Subcutaneous adipose tissue (tissue), 4 donors: ENCODE data around the gene LATS2. TPM values are rescaled to one million over a fixed set of nuclear protein-coding genes. Genes with fewer than 3 reads are reported as not detected.

Source experiments
- total RNA-seq, 4 donors: library from RNA; depleted of rRNA; stranded (reverse); fragments of >200 nt; gene quantifications; one replicate each; pipeline ENCODE4 v1.1.0, GENCODE V29; 2016
- TF ChIP-seq, protein P1 (sequence below): fragments of 450-650 bp; IDR thresholded peaks from one replicate; pipeline ENCODE4 v1.5.1; 2016; ENCODE audit warnings: low read depth, mild to moderate bottlenecking, control low read depth, antibody characterized with exemption, moderate library complexity

The LATS2 gene
- total RNA-seq, 4 donors from 2014 or later = 29.0 to 31.8 (median 29.6) TPM

DNA sequence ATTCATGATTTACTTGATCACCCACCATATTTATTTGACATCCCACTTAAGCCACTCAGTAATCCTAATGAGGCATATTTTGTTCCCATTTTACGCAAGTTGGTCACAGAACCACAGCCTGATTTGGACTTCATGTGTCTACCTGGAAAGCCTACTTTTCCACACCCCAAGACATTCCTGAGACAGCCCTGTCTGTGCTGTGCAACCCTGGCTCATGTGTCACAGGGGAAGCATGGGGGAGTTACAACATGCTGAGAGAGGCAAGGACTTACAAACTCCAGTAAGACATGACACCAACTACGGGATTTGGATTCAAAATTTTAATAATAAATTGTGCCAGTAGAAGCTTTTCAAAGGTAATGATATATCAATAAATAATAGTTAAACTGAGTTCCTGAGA is 88.7 kb downstream of the LATS2 start:
- TF ChIP-seq, protein P1, sequence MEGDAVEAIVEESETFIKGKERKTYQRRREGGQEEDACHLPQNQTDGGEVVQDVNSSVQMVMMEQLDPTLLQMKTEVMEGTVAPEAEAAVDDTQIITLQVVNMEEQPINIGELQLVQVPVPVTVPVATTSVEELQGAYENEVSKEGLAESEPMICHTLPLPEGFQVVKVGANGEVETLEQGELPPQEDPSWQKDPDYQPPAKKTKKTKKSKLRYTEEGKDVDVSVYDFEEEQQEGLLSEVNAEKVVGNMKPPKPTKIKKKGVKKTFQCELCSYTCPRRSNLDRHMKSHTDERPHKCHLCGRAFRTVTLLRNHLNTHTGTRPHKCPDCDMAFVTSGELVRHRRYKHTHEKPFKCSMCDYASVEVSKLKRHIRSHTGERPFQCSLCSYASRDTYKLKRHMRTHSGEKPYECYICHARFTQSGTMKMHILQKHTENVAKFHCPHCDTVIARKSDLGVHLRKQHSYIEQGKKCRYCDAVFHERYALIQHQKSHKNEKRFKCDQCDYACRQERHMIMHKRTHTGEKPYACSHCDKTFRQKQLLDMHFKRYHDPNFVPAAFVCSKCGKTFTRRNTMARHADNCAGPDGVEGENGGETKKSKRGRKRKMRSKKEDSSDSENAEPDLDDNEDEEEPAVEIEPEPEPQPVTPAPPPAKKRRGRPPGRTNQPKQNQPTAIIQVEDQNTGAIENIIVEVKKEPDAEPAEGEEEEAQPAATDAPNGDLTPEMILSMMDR = no peak

DNA sequence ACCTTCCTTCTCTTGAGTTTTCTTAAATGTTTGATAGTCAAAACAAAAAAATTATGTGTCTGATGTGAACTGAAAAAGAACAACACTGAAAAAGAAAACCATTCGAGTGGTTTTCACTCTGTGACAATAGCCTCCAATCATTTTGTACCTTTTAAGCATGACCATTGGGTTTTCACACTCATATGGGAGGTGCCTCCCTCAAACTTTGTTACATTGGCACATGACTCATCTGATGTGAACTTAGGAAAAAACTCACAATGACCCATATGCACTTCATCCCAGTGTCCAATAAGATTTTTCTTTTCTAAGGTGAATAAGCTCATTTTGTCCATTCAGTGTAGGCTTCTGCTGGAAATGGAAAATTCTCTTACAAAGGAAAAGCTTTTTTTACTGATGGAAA is 92.2 kb downstream of the LATS2 start:
- TF ChIP-seq, protein P1 = no peak

DNA sequence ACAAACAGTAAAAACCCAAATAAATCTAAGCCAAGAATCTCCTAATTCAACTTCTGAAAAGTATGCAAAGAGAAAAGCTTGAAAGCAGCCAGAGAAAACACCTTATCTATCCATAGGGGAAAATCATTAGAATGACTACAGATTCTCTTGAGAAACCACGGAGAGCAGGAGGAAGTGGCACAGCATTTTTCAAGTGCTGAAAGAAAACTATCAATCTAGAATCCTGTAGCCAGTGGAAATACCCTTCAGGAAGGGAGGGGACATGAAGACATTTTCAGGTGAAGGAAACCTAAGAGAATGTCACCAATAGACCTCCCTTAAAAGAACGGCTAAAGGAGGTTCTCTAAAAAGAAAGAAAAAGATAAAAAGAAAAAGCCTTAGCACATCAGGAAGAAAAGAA is 92.6 kb downstream of the LATS2 start:
- TF ChIP-seq, protein P1 = no peak

- TF ChIP-seq, protein P1 = no peak
Measured at GRCh38 chr13:20967340-20967739, 94.0 kb downstream of the LATS2 start.

GRCh38 chr13:20964904-20965303 is 96.5 kb downstream of the LATS2 start:
- TF ChIP-seq, protein P1 = no peak

- TF ChIP-seq, protein P1 = no peak
Measured at GRCh38 chr13:20960663-20961309, 100.6 kb downstream of the LATS2 start.

DNA sequence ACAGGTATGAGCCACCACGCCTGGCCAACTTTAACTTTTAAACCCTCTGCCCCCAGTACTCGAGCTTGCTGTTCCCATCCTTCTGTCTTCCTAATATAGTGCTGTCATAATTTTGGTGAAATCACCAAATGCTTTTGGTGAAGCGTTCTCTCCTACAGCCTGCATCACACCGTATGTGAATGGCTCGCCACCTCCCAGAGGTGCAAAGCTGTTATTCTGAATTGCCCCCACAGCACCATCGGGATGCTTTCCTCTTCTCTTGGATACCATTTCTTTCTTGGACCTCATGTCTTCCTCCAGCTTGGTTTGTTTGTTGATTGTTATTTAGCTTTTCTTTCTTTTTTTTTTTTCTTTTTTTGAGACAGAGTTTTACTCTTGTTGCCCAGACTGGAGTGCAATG is 105.9 kb downstream of the LATS2 start:
- TF ChIP-seq, protein P1 = no peak
